DND-41 (cell line): Measurements from ENCODE around the gene OR6V1.

Experiments used
- CTCF ChIP-seq: IDR thresholded peaks from 2 replicates; pipeline ENCODE4 v1.5.1; 2012; ENCODE audit warnings: borderline replicate concordance, low read length, moderate library complexity, mild to moderate bottlenecking; ENCODE audit not compliant: poor library complexity, severe bottlenecking; ENCODE audit errors: extremely low read depth
- EZH2 ChIP-seq: IDR thresholded peaks from 3 replicates; pipeline ENCODE4 v1.6.1; 2012; ENCODE audit warnings: borderline replicate concordance, low read depth, mild to moderate bottlenecking, moderate library complexity, low read length, inconsistent platforms; ENCODE audit not compliant: severe bottlenecking

- no peak for TF ChIP-seq CTCF
- no peak for TF ChIP-seq EZH2
These were observed 13.5 kb upstream of the OR6V1 start for GRCh38 chr7:143038635-143039034.
